ENCODE measurements around the gene ZHX3.

- no peak for TF ChIP-seq CREB1 (IDR thresholded peaks at IDR 0.05)
- no peak for TF ChIP-seq CREB1 (CRISPR knock-in tag; IDR thresholded peaks at IDR 0.05)
- TF ChIP-seq CTCF (CRISPR knock-in tag; IDR thresholded peaks at IDR 0.05): no peak
- no peak for TF ChIP-seq BCL3 (CRISPR knock-in tag; IDR thresholded peaks at IDR 0.05)
- TF ChIP-seq GTF3A (CRISPR knock-in tag; conservative IDR thresholded peaks at IDR 0.05): no peak
- TF ChIP-seq RAD51 (IDR thresholded peaks at IDR 0.05; ENCODE audit: borderline replicate concordance): no peak
- no peak for TF ChIP-seq HDAC2 (CRISPR knock-in tag; IDR thresholded peaks at IDR 0.05)
- TF ChIP-seq ZIK1 (CRISPR knock-in tag; IDR thresholded peaks at IDR 0.05; ENCODE audit: borderline replicate concordance, low read depth): no peak
- TF ChIP-seq MAX (IDR thresholded peaks at IDR 0.05): no peak
- no peak for TF ChIP-seq JUNB (CRISPR knock-in tag; IDR thresholded peaks at IDR 0.05; ENCODE audit: borderline replicate concordance)
- TF ChIP-seq CHD4 (IDR thresholded peaks at IDR 0.05; ENCODE audit: borderline replicate concordance, low read length): no peak
- TF ChIP-seq NRL (CRISPR knock-in tag; IDR thresholded peaks at IDR 0.05; ENCODE audit: borderline replicate concordance): no peak
- no peak for TF ChIP-seq HBP1 (CRISPR knock-in tag; IDR thresholded peaks at IDR 0.05; ENCODE audit: low read depth)
- no peak for TF ChIP-seq ZNF776 (CRISPR knock-in tag; IDR thresholded peaks at IDR 0.05)
- no peak for TF ChIP-seq ZNF780A (CRISPR knock-in tag; IDR thresholded peaks at IDR 0.05)
Measured at GRCh38 chr20:41247523-41248367, 69.8 kb downstream of the ZHX3 start.
